Glomerular visceral epithelial cell (primary cell): ENCODE data around the gene NPAS1.
A peak's percentile ranks its signal among the peaks of the same experiment; 100 is the strongest.

Source experiments
- DNase-seq: peaks from one replicate; pipeline ENCODE4 v3.0.0-alpha.2; 2016; ENCODE audit errors: extremely low spot score

NPAS1 gene

GRCh38 chr19:47019431-47020041 lies at the start of gene NPAS1:
Gene NPAS1 (plus strand): TSS chr19:47019837. CDS start chr19:47021048, 1,211 bp downstream.
- no peak for DNase-seq

GRCh38 chr19:46970815-46971214 lies 48.8 kb upstream of the NPAS1 start:
- peak; percentile 84 for DNase-seq

GRCh38 chr19:46972311-46972710 lies 47.3 kb upstream of the NPAS1 start:
- DNase-seq: no peak

GRCh38 chr19:46974181-46974580 lies 45.5 kb upstream of the NPAS1 start:
- peak; percentile 47 for DNase-seq

GRCh38 chr19:46975011-46975924 lies 44.4 kb upstream of the NPAS1 start:
- DNase-seq: peak; percentile 47

GRCh38 chr19:46975925-46976782 lies 43.5 kb upstream of the NPAS1 start:
- DNase-seq: peak; percentile 95

GRCh38 chr19:46976845-46977320 lies 42.8 kb upstream of the NPAS1 start:
- DNase-seq: peak; percentile 89

- no peak for DNase-seq
Measured at GRCh38 chr19:46977548-46977947, 42.1 kb upstream of the NPAS1 start.

- DNase-seq: no peak
Measured at GRCh38 chr19:46978171-46978869, 41.3 kb upstream of the NPAS1 start.

GRCh38 chr19:46979126-46980105 lies 40.2 kb upstream of the NPAS1 start:
- DNase-seq: no peak

GRCh38 chr19:46980761-46981160 lies 38.9 kb upstream of the NPAS1 start:
- DNase-seq: no peak

- DNase-seq: no peak
Measured at GRCh38 chr19:46981286-46981945, 38.2 kb upstream of the NPAS1 start.

- DNase-seq: no peak
Measured at GRCh38 chr19:46983097-46983496, 36.5 kb upstream of the NPAS1 start.

- DNase-seq: peak; percentile 67
Measured at GRCh38 chr19:46984077-46985010, 35.3 kb upstream of the NPAS1 start.

- DNase-seq: no peak
Measured at GRCh38 chr19:46985542-46986415, 33.9 kb upstream of the NPAS1 start.

- no peak for DNase-seq
Measured at GRCh38 chr19:46988614-46989230, 30.9 kb upstream of the NPAS1 start.
